MM.1S (cell line): ENCODE measurements around the gene KDM7A.

Experiments
- CTCF ChIP-seq: fragments of 300-600 bp; sonication (generic); IDR thresholded peaks from 2 replicates; pipeline ENCODE4 v1.5.1; 2016; ENCODE audit warnings: antibody characterized with exemption, low read length, mixed read lengths
- EZH2 ChIP-seq: fragments of 300-600 bp; sonication (generic); optimal IDR thresholded peaks from 2 replicates; pipeline ENCODE3; 2017; ENCODE audit warnings: low read depth, mild to moderate bottlenecking, antibody characterized with exemption, low read length, mixed read lengths
- EZH2phosphoT487 ChIP-seq: fragments of 300-600 bp; sonication (generic); IDR thresholded peaks from 2 replicates; pipeline ENCODE4 v1.6.1; 2018; ENCODE audit warnings: antibody characterized with exemption, low read length

DNA sequence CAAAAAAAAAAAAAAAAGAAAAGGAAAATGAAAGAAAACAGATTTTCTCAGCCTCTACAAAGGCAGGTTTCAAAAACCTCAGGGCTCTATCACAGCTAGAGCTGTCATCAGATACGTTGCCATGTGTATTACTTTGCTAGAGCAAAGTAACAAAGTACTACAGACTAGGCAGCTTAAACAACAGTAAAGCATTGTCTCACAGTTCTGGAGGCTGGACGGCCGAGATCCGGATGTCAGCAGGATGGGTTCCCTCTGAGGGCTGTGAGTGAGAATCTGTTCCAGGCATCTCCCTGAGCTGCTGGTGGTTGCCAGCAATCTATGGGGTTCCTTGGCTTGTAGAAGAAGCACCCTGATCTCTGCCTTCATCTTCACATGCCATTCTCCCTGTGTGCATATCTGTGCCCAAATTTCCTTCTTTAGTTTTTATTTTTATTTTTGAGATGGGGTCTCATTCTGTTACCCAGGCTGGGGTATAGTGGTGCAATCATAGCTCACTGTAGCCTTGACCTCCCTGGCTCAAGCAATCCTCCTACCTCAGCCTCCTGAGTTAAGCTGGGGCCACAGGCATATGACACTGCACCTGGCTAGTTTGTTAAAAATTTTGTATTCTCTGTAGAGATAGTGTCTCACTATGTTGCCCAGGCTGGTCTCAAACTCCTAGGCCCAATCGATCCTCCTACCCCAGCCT, 48.9 kb upstream of the KDM7A start:
- no peak for TF ChIP-seq CTCF
- TF ChIP-seq EZH2 = no peak
- TF ChIP-seq EZH2phosphoT487 = no peak
